K562 (cell line): Measurements from ENCODE around the gene POLN. TPM values are rescaled to one million over a fixed set of nuclear protein-coding genes. Genes with fewer than 3 reads are reported as not detected.

Experiments used
- ATAC-seq: fragments of 200-7000 bp; cut with Tn5 transposase; 3 replicates; pipeline ENCODE4 v1.9.1; 2020; ENCODE audit warnings: moderate library complexity
- BruUV-seq: library from RNA; stranded (reverse); fragments of 400-500 nt; replicated peaks from 2 replicates; lab custom pipeline; 2021; lab: Mats Ljungman, UMichigan
- CTCF ChIA-PET: fragments of 300-600 bp; formaldehyde crosslinking; extraction: SDS; loops from one replicate; lab custom pipeline; 2021; ENCODE audit warnings: low intra/inter-chr PET ratio; lab: Yijun Ruan, JAX
- POLR2A ChIA-PET: fragments of 300-600, 350-650 bp; sonication (Branson Sonifier 250); formaldehyde crosslinking; extraction: SDS; loops from one replicate; lab custom pipeline; 2021; ENCODE audit warnings: antibody characterized with exemption, inconsistent platforms; lab: Yijun Ruan, JAX
- DNase-seq, 4 experiments: peaks; one replicate each; pipeline versions ENCODE4 v3.0.0 to v3.0.0-alpha.2; 2011 to 2018; ENCODE audit warnings: low spot score in 3 of 4, mixed read lengths in 3 of 4; ENCODE audit errors: extremely low read depth in 1 of 4
- FAIRE-seq: peaks from 2 replicates; lab custom pipeline; 2011; peaks lifted over from hg19 to GRCh38; lab: Jason Lieb, UNC
- H2AFZ ChIP-seq: 2 replicates; pipeline ENCODE4 v1.6.0; 2011; ENCODE audit warnings: low read depth, low read length, control low read depth, inconsistent platforms
- H3K27ac ChIP-seq: fragments of 200-600 bp; 3 replicates; pipeline ENCODE4 v1.8.0; 2011; ENCODE audit warnings: low read depth, mild to moderate bottlenecking, control low read depth, inconsistent platforms, low read length, moderate library complexity, mixed read lengths; ENCODE audit errors: extremely low read depth
- H3K27me3 ChIP-seq, 2 experiments: fragments of 300-600 bp in 1 of 2; 2 replicates in 1 of 2; 3 replicates in 1 of 2; pipeline versions ENCODE4 v1.6.0 to v1.8.0; 2011; ENCODE audit warnings: inconsistent platforms in 2 of 2, low read length in 2 of 2, mild to moderate bottlenecking in 1 of 2, mixed read lengths in 1 of 2, moderate library complexity in 1 of 2; ENCODE audit not compliant: control insufficient read depth in 2 of 2, insufficient read depth in 2 of 2
- H3K36me3 ChIP-seq: fragments of 300-600 bp; 3 replicates; pipeline ENCODE4 v1.8.0; 2011; ENCODE audit warnings: mild to moderate bottlenecking, low read length, inconsistent platforms; ENCODE audit not compliant: control insufficient read depth, insufficient read depth
- H3K4me1 ChIP-seq, 2 experiments: fragments of 200-600 bp in 1 of 2; replicated peaks in 1 of 2; 2 replicates in 1 of 2; 3 replicates in 1 of 2; pipeline versions ENCODE4 v1.5.1 to v1.8.0; 2011; ENCODE audit warnings: inconsistent platforms in 2 of 2, low read length in 2 of 2, mild to moderate bottlenecking in 1 of 2, mixed read lengths in 1 of 2, moderate library complexity in 1 of 2; ENCODE audit not compliant: control insufficient read depth in 2 of 2, insufficient read depth in 2 of 2
- H3K4me2 ChIP-seq: 2 replicates; pipeline ENCODE4 v1.6.1; 2011; ENCODE audit warnings: low read length, control low read depth, inconsistent platforms, mixed read lengths; ENCODE audit not compliant: insufficient read depth
- H3K4me3 ChIP-seq: fragments of 200-600 bp; sonication (generic), shearing (Covaris generic); 2 replicates; pipeline ENCODE4 v1.5.1; 2016; ENCODE audit warnings: control low read depth, inconsistent platforms
- H3K79me2 ChIP-seq: fragments of 200-600 bp; 3 replicates; pipeline ENCODE4 v1.8.0; 2011; ENCODE audit warnings: low read length, inconsistent platforms; ENCODE audit not compliant: control insufficient read depth, insufficient read depth
- H3K9ac ChIP-seq, 2 experiments: 2 replicates each; pipeline versions ENCODE4 v1.6.0 to v1.6.1; 2011; ENCODE audit warnings: low read depth in 2 of 2, low read length in 2 of 2, control low read depth in 1 of 2, inconsistent platforms in 1 of 2, mild to moderate bottlenecking in 1 of 2, mixed read lengths in 1 of 2; ENCODE audit not compliant: insufficient read depth in 1 of 2
- H3K9me1 ChIP-seq: one replicate; pipeline ENCODE4 v1.6.0; 2011; ENCODE audit warnings: inconsistent platforms, mild to moderate bottlenecking, low read length, moderate library complexity; ENCODE audit not compliant: control insufficient read depth, insufficient read depth
- H3K9me3 ChIP-seq: replicated peaks from 2 replicates; pipeline ENCODE4 v1.5.1; 2011; ENCODE audit warnings: low read depth, low read length, inconsistent platforms; ENCODE audit not compliant: control insufficient read depth, insufficient read depth
- H4K20me1 ChIP-seq: replicated peaks from 2 replicates; pipeline ENCODE4 v1.6.1; 2011; ENCODE audit warnings: low read length, inconsistent platforms, mixed read lengths; ENCODE audit not compliant: control insufficient read depth, insufficient read depth
- ASH1L ChIP-seq: fragments of 450-650 bp; IDR thresholded peaks from 2 replicates; pipeline ENCODE4 v1.6.1; 2018; ENCODE audit warnings: borderline replicate concordance, mild to moderate bottlenecking, low read depth; ENCODE audit not compliant: partially characterized antibody
- BRCA1 ChIP-seq, 2 experiments: fragments of 450-650 bp in 1 of 2; sonication (generic) in 1 of 2; formaldehyde crosslinking in 1 of 2; IDR thresholded peaks; 2 replicates each; pipeline versions ENCODE4 v1.5.0 to v1.6.1; 2017 to 2020; ENCODE audit warnings: mild to moderate bottlenecking in 1 of 2, missing genetic modification reagents in 1 of 2
- C11orf30 ChIP-seq: fragments of 450-650 bp; IDR thresholded peaks from 2 replicates; pipeline ENCODE4 v1.6.1; 2016; ENCODE audit warnings: low read depth, mild to moderate bottlenecking
- GMEB1 ChIP-seq: fragments of 250-450 bp; sonication (Bioruptor Pico); IDR thresholded peaks from 2 replicates; pipeline ENCODE4 v1.4.0; 2020; ENCODE audit warnings: mild to moderate bottlenecking
- RUNX1 ChIP-seq: sonication (generic); IDR thresholded peaks from 2 replicates; pipeline ENCODE4 v1.6.1; 2016; ENCODE audit warnings: antibody characterized with exemption, low read depth
- TBL1XR1 ChIP-seq, 2 experiments: IDR thresholded peaks; 2 replicates each; pipeline ENCODE4 v1.6.1; 2012; ENCODE audit warnings: improper control_type of control experiment in 2 of 2, low read length in 2 of 2, mild to moderate bottlenecking in 1 of 2
- USF2 ChIP-seq: sonication (generic); formaldehyde crosslinking; IDR thresholded peaks from 2 replicates; pipeline ENCODE4 v1.5.0; 2020; ENCODE audit warnings: missing genetic modification reagents
- ZBTB8A ChIP-seq: fragments of 450-650 bp; IDR thresholded peaks from 2 replicates; pipeline ENCODE4 v1.6.1; 2018; ENCODE audit warnings: mild to moderate bottlenecking, moderate library complexity; ENCODE audit not compliant: partially characterized antibody
- ZC3H8 ChIP-seq: fragments of 450-650 bp; IDR thresholded peaks from 2 replicates; pipeline ENCODE4 v1.6.1; 2017
- ZFP30 ChIP-seq: fragments of 250-450 bp; sonication (Bioruptor Pico); IDR thresholded peaks from 2 replicates; pipeline ENCODE4 v1.8.0; 2022; ENCODE audit warnings: moderate library complexity, mild to moderate bottlenecking, inconsistent platforms, borderline replicate concordance
- ZNF316 ChIP-seq: fragments of 450-650 bp; IDR thresholded peaks from 2 replicates; pipeline ENCODE4 v1.6.1; 2016
- ZNF707 ChIP-seq: fragments of 250-450 bp; sonication (Bioruptor Pico); conservative IDR thresholded peaks from 2 replicates; pipeline ENCODE4 v1.8.0; 2022; ENCODE audit warnings: inconsistent platforms, mild to moderate bottlenecking, moderate library complexity
- WGBS: fragments of 100-300 bp; shearing (Covaris generic); methylation state at CpG from one replicate; pipeline ENCODE4 v1.1.6; 2016; ENCODE audit warnings: low coverage, mixed read lengths; ENCODE audit not compliant: insufficient coverage; ENCODE audit errors: missing lambda C conversion rate; 5-methylcytosine and 5-hydroxymethylcytosine counted together
- in situ Hi-C: fragments of 300-500 bp; cut with MboI; formaldehyde crosslinking; loops from 4 replicates; pipeline ENCODE4 v1.15.0; 2018; ENCODE audit warnings: inconsistent platforms, mixed read lengths
- intact Hi-C: fragments of 100-400 bp; cut with micrococcal nuclease; formaldehyde crosslinking; loops from 2 replicates; pipeline ENCODE4 v1.14.2; 2022
- polyA plus RNA-seq, 8 experiments: library from polyadenylated mRNA; depleted of rRNA in 4 of 8; stranded (reverse) in 5 of 8; unstranded in 3 of 8; fragments of >200 nt; fragmentation: Nextera tagmentation in 2 of 8; fragmentation: Illumina TruSeq in 1 of 8; extraction: Ambion mirVana in 2 of 8; extraction: Trizol in 1 of 8; gene quantifications; 2 replicates each; pipeline versions ENCODE4 v1.2.1 to v1.2.3, GENCODE V29; 2011 to 2014; ENCODE audit warnings: inconsistent platforms in 1 of 8, missing spikeins in 1 of 8
- total RNA-seq, 7 experiments: library from RNA; depleted of rRNA in 6 of 7; stranded (reverse); fragments of >200 nt in 6 of 7; fragmentation: Illumina TruSeq in 2 of 7; extraction: Trizol in 2 of 7; gene quantifications; 2 replicates each; pipeline versions ENCODE4 v1.2.1 to v1.2.3, GENCODE V29; 2011 to 2021; ENCODE audit warnings: low replicate concordance in 1 of 7

POLN gene
- total and polyA plus RNA-seq, 9 of the 15 experiments (the other 6 are each of a cell fraction or from before 2014, with no cell fraction given) = 0.08 to 0.91 (median 0.32) TPM

- Histone ChIP-seq H2AFZ (no peak overlapping the region), H3K36me3 (no peaks in the 10 kb centered on the region), H3K4me3 (no peak overlapping the region), H3K9ac (no peak overlapping the region), H4K20me1 (no peaks in the 10 kb centered on the region; the same call in 1 of the 2 replicates), H3K27me3 (no peaks in the 10 kb centered on the region), H3K4me2 (no peak overlapping the region), H3K79me2 (no peaks in the 10 kb centered on the region), H3K27ac (no peak overlapping the region), H3K9me3 (peaks cover 5% of the 10 kb centered on the region; the same call in 1 of the 2 replicates), H3K4me1 (peaks cover 0 to 16% of the 10 kb centered on the region in 2 experiments; a peak in 2 of 5 replicates), H3K9me1 (no peaks in the 10 kb centered on the region)
- intact Hi-C loops = no loop called here
- POLR2A ChIA-PET = no interaction called here
- no peak for ATAC-seq
- FAIRE-seq = no peak
- TF ChIP-seq ASH1L = no peak
- TF ChIP-seq ZNF707 (CRISPR knock-in tag) = no peak
- no peak for TF ChIP-seq TBL1XR1 (IDR thresholded peaks at IDR 0.05; ENCODE audit: low read length in 2 of 2)
- peak; percentile 72 for TF ChIP-seq ZNF316
- TF ChIP-seq C11orf30 = peak; percentile 52; the same call in 1 of the 2 replicates
- no peak for TF ChIP-seq RUNX1
- TF ChIP-seq BRCA1 (IDR thresholded peaks at IDR 0.05) = no peak
- TF ChIP-seq BRCA1 (CRISPR knock-in tag; IDR thresholded peaks at IDR 0.05) = no peak
- TF ChIP-seq ZBTB8A = no peak
- no peak for TF ChIP-seq ZFP30 (CRISPR knock-in tag)
- TF ChIP-seq ZC3H8 = no peak
- TF ChIP-seq GMEB1 (CRISPR knock-in tag) = no peak
- TF ChIP-seq USF2 (CRISPR knock-in tag) = no peak
- 88% methylated on average over 1 of the region's 1 CpG for WGBS
- CTCF ChIA-PET = no interaction called here
- DNase-seq = no peak
- no TSS peak for BruUV-seq
- in situ Hi-C loops = no loop called here
These were observed 62.9 kb downstream of the POLN start for GRCh38 chr4:2178986-2179385.
